Neural crest cell (in vitro differentiated cells): ENCODE data around the gene IVD. TPM values are rescaled to one million over a fixed set of nuclear protein-coding genes. Genes with fewer than 3 reads are reported as not detected.

Experiments used
- DNase-seq: peaks from one replicate; pipeline ENCODE4 v3.0.0; 2021; ENCODE audit warnings: low read depth, mixed read lengths, low spot score
- H3K27ac Mint-ChIP-seq: one replicate; pipeline ENCODE4 v1.8.0; 2021; ENCODE audit warnings: mild to moderate bottlenecking, mixed read lengths; ENCODE audit not compliant: unreplicated experiment
- H3K27me3 Mint-ChIP-seq: 2 replicates; pipeline ENCODE4 v1.8.0; 2021; ENCODE audit warnings: low read depth, mild to moderate bottlenecking, mixed read lengths
- H3K36me3 Mint-ChIP-seq: 2 replicates; pipeline ENCODE4 v1.8.0; 2021; ENCODE audit warnings: low read depth, mild to moderate bottlenecking, mixed read lengths
- H3K4me1 Mint-ChIP-seq: 2 replicates; pipeline ENCODE4 v1.8.0; 2021; ENCODE audit warnings: mixed read lengths
- H3K4me3 Mint-ChIP-seq: one replicate; pipeline ENCODE4 v1.8.0; 2021; ENCODE audit warnings: mild to moderate bottlenecking, mixed read lengths
- H3K9me3 Mint-ChIP-seq: 2 replicates; pipeline ENCODE4 v1.8.0; 2021; ENCODE audit warnings: mixed read lengths
- CTCF ChIP-seq: fragments of 200-600 bp; sonication (generic); conservative IDR thresholded peaks from 2 replicates; pipeline ENCODE4 v1.5.0; 2021; ENCODE audit warnings: antibody characterized with exemption, mild to moderate bottlenecking
- long read RNA-seq: library from polyadenylated mRNA; unstranded; transcript quantifications from one replicate; pipeline ENCODE4 v2.0.0, GENCODE V29; 2020
- total RNA-seq: library from RNA; stranded (reverse); gene quantifications from 2 replicates; pipeline ENCODE4 v1.2.1, GENCODE V29; 2021

The IVD gene
- 75.2 and 81.4 TPM in 2 replicates for total RNA-seq
- long read RNA-seq, transcript IVD-206 (12 exons, 1,809 nt) = major isoform, 69 of 107 reads
- long read RNA-seq, partial matches to known transcripts = 5 of 107 reads
- long read RNA-seq, other reads (novel, unspliced or antisense) = 32 of 107 reads

- peak; percentile 90 for DNase-seq
- H3K4me3 Mint-ChIP-seq = peak within 1 kb of the TSS; percentile 88
- no peaks in the 10 kb centered on the region for H3K9me3 Mint-ChIP-seq
- peak within 1 kb of the TSS; percentile 78 for H3K27ac Mint-ChIP-seq
- no peaks in the 10 kb centered on the region for H3K27me3 Mint-ChIP-seq
- H3K36me3 Mint-ChIP-seq = peaks cover 1% of the 10 kb centered on the region
- peaks cover 23% of the 10 kb centered on the region for H3K4me1 Mint-ChIP-seq
- TF ChIP-seq CTCF = no peak
Observed at GRCh38 chr15:40405501-40406381, at the start of gene IVD. Gene IVD (plus strand): TSS chr15:40405795. CDS start chr15:40405828, 33 bp downstream.

GRCh38 chr15:40355976-40356585 is 49.5 kb upstream of the IVD start:
- Mint-ChIP-seq H3K4me3 (peak overlapping the region; percentile 60), H3K27me3 (peaks cover 14% of the 10 kb centered on the region), H3K9me3 (no peaks in the 10 kb centered on the region), H3K4me1 (peaks cover 28% of the 10 kb centered on the region), H3K27ac (no peak overlapping the region), H3K36me3 (no peaks in the 10 kb centered on the region)
- TF ChIP-seq CTCF = no peak
- DNase-seq = no peak

GRCh38 chr15:40357246-40357645 is 48.3 kb upstream of the IVD start:
- Mint-ChIP-seq H3K36me3 (no peaks in the 10 kb centered on the region), H3K4me3 (peak overlapping the region; percentile 81), H3K27ac (no peak overlapping the region), H3K27me3 (peaks cover 25% of the 10 kb centered on the region), H3K9me3 (no peaks in the 10 kb centered on the region), H3K4me1 (peaks cover 28% of the 10 kb centered on the region)
- no peak for DNase-seq
- no peak for TF ChIP-seq CTCF

GRCh38 chr15:40357723-40358470 is 47.7 kb upstream of the IVD start, which contains the start of gene DISP2:
Gene DISP2 (plus strand): TSS chr15:40358219. CDS start chr15:40358322, 103 bp downstream.
- DNase-seq = peak; percentile 92
- TF ChIP-seq CTCF = no peak
- Mint-ChIP-seq H3K4me1 (peaks cover 28% of the 10 kb centered on the region), H3K4me3 (peak within 1 kb of the TSS; percentile 84), H3K27ac (no peak within 1 kb of the TSS), H3K36me3 (no peaks in the 10 kb centered on the region), H3K27me3 (peaks cover 26% of the 10 kb centered on the region), H3K9me3 (no peaks in the 10 kb centered on the region)
